ENCODE measurements around the gene KIF21B. TPM values are rescaled to one million over a fixed set of nuclear protein-coding genes. Genes with fewer than 3 reads are reported as not detected.

Gene KIF21B
- total RNA-seq, 4 donors from 2014 or later, result 0.89 to 1.5 (median 1.1) TPM

- no peak overlapping the region for H3K4me3 ChIP-seq (replicated peaks in 1 of 3)
- 88 to 96% methylated on average over 4 to 7 of the region's 9 CpGs for WGBS, 2 donors
- H3K36me3 ChIP-seq, result no peaks in the 10 kb centered on the region
- H3K4me1 ChIP-seq, result peaks cover 0 to 36% of the 10 kb centered on the region in 2 donors
- H3K27ac ChIP-seq, result no peak overlapping the region
- no peak for TF ChIP-seq CTCF (IDR thresholded peaks at IDR 0.05)
- no peak for TF ChIP-seq POLR2A (IDR thresholded peaks at IDR 0.05)
- no peaks in the 10 kb centered on the region for H3K9me3 ChIP-seq
- DNase-seq, result no peak
- intact Hi-C loops (cut with DNase I), result no loop called here
- no peaks in the 10 kb centered on the region for H3K27me3 ChIP-seq
These were observed 6.3 kb downstream of the KIF21B start for GRCh38 chr1:201016943-201017827.

- H3K36me3 ChIP-seq, result no peaks in the 10 kb centered on the region
- no peak overlapping the region for H3K27ac ChIP-seq
- DNase-seq, result peak in 1 of 2 donors; percentile 19
- H3K4me3 ChIP-seq (replicated peaks in 1 of 3), result no peak overlapping the region
- H3K9me3 ChIP-seq, result no peaks in the 10 kb centered on the region
- peaks cover 0 to 28% of the 10 kb centered on the region in 2 donors for H3K4me1 ChIP-seq
- no peak for TF ChIP-seq CTCF (IDR thresholded peaks at IDR 0.05)
- TF ChIP-seq POLR2A (IDR thresholded peaks at IDR 0.05), result no peak
- intact Hi-C loops (cut with DNase I), result no loop called here
- H3K27me3 ChIP-seq, result no peaks in the 10 kb centered on the region
- WGBS, 2 donors, result 8 to 14% methylated on average over 8 to 10 of the region's 10 CpGs
These were observed 7.3 kb downstream of the KIF21B start for GRCh38 chr1:201016211-201016651.

DNA sequence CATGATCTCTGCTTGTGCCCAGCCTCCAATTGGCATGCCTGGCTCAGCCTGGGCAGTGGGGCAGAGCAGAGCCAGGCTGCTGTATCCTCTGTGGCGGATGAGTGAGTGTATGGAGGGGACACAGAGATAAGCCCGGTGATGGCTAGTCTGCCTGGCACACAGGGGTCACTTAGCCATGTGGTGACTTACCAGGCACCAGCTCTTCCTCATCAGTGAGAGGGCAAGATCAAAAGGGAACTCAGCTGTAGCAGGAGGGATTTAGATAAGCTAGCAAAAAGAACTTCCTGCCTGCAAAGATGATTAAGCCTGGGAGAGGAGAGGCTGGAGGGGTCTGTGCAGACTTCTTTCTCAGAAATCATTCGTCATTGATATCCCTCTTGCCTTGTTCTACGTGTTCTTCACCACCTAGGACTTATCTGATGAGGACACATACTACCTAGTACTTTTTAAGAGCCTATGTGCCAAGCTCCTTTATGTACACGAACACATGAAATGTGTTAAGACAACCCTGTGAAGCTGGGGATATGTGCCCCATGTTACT lies 7.9 kb downstream of the KIF21B start:
- WGBS, 2 donors, result 65 to 71% methylated on average over 5 of the region's 5 CpGs
- peaks cover 0 to 22% of the 10 kb centered on the region in 2 donors for H3K4me1 ChIP-seq
- H3K27ac ChIP-seq, result no peak overlapping the region
- no peak for TF ChIP-seq POLR2A (IDR thresholded peaks at IDR 0.05)
- TF ChIP-seq CTCF (IDR thresholded peaks at IDR 0.05), result no peak
- H3K4me3 ChIP-seq (replicated peaks in 1 of 3), result no peak overlapping the region
- H3K27me3 ChIP-seq, result no peaks in the 10 kb centered on the region
- H3K9me3 ChIP-seq, result no peaks in the 10 kb centered on the region
- intact Hi-C loops (cut with DNase I), result no loop called here
- no peaks in the 10 kb centered on the region for H3K36me3 ChIP-seq
- no peak for DNase-seq

DNA sequence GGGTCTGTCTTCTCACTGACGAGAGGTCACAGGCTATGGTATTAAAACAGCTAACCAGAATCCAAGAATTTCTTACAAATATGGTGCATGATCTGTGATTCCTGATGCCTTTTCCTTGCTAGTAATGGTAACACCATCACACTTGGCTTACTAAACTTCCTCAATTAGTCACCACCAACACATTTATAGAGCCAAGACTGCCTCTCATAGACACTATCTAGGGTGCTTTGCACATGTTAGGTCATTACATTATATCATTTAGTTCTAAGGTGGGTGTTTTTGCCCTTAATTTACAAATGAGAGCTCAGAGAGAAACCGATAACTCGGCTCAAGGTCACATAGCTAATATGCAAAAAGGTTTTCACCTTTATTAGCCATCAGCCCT lies 8.7 kb downstream of the KIF21B start:
- TF ChIP-seq POLR2A (IDR thresholded peaks at IDR 0.05) (no peak), CTCF (IDR thresholded peaks at IDR 0.05) (no peak)
- H3K27me3 ChIP-seq, result no peaks in the 10 kb centered on the region
- no peaks in the 10 kb centered on the region for H3K9me3 ChIP-seq
- H3K4me1 ChIP-seq, result peaks cover 0 to 22% of the 10 kb centered on the region in 2 donors
- 89 to 94% methylated on average over 3 of the region's 3 CpGs for WGBS, 2 donors
- no peak overlapping the region for H3K27ac ChIP-seq
- intact Hi-C loops (cut with DNase I), result no loop called here
- no peak for DNase-seq
- H3K4me3 ChIP-seq (replicated peaks in 1 of 3), result no peak overlapping the region
- no peaks in the 10 kb centered on the region for H3K36me3 ChIP-seq

All from thyroid gland (tissue), 4 donors.